Measurements from ENCODE around the gene TEKT2. TPM values are rescaled to one million over a fixed set of nuclear protein-coding genes. Genes with fewer than 3 reads are reported as not detected.

Gene TEKT2
- polyA plus RNA-seq, 1 experiment, result 0.10 TPM

- H3K4me3 ChIP-seq (ENCODE audit: low read depth, low read length), result no peak overlapping the region
- no peaks in the 10 kb centered on the region for H3K36me3 ChIP-seq (ENCODE audit: control insufficient read depth, insufficient read depth, low read length)
- POLR2A ChIA-PET, result no interaction called here
- TF ChIP-seq CTCF (IDR thresholded peaks at IDR 0.05; ENCODE audit: insufficient read depth, low read depth, low read length), result no peak
- DNase-seq (ENCODE audit: low read depth), result no peak
- CTCF ChIA-PET, result interaction anchor here (0.7 to 12.1 kb wide), 5 partner anchors 10 to 60 kb away, joined by 3 to 382 read pairs (median 4); no protein-coding TSS in a partner anchor
- peaks cover 3% of the 10 kb centered on the region; the same call in 1 of the 2 replicates for H3K27me3 ChIP-seq (ENCODE audit: control insufficient read depth, insufficient read depth, low read length)
These were observed 44.4 kb downstream of the TEKT2 start for GRCh38 chr1:36128126-36128904.

GRCh38 chr1:36128905-36129206, 45.0 kb downstream of the TEKT2 start:
- Histone ChIP-seq H3K27me3 (ENCODE audit: control insufficient read depth, insufficient read depth, low read length) (peaks cover 3% of the 10 kb centered on the region; the same call in 1 of the 2 replicates), H3K36me3 (ENCODE audit: control insufficient read depth, insufficient read depth, low read length) (no peaks in the 10 kb centered on the region), H3K4me3 (ENCODE audit: low read depth, low read length) (no peak overlapping the region)
- CTCF ChIA-PET, result interaction anchor here (0.8 to 12.1 kb wide), 4 partner anchors 10 to 59 kb away, joined by 3 to 382 read pairs (median 4); no protein-coding TSS in a partner anchor
- DNase-seq (ENCODE audit: low read depth), result no peak
- no peak for TF ChIP-seq CTCF (IDR thresholded peaks at IDR 0.05; ENCODE audit: insufficient read depth, low read depth, low read length)
- POLR2A ChIA-PET, result no interaction called here

- no peak for TF ChIP-seq CTCF (IDR thresholded peaks at IDR 0.05; ENCODE audit: insufficient read depth, low read depth, low read length)
- Histone ChIP-seq H3K36me3 (ENCODE audit: control insufficient read depth, insufficient read depth, low read length) (no peaks in the 10 kb centered on the region), H3K27me3 (ENCODE audit: control insufficient read depth, insufficient read depth, low read length) (no peaks in the 10 kb centered on the region), H3K4me3 (ENCODE audit: low read depth, low read length) (no peak overlapping the region)
- ChIA-PET CTCF (interaction anchor here (0.8 to 12.1 kb wide), 3 partner anchors 13 to 56 kb away, joined by 3 to 382 read pairs (median 3); no protein-coding TSS in a partner anchor), POLR2A (no interaction called here)
- DNase-seq (ENCODE audit: low read depth), result no peak
These were observed 48.1 kb downstream of the TEKT2 start for GRCh38 chr1:36132029-36132428.

DNA sequence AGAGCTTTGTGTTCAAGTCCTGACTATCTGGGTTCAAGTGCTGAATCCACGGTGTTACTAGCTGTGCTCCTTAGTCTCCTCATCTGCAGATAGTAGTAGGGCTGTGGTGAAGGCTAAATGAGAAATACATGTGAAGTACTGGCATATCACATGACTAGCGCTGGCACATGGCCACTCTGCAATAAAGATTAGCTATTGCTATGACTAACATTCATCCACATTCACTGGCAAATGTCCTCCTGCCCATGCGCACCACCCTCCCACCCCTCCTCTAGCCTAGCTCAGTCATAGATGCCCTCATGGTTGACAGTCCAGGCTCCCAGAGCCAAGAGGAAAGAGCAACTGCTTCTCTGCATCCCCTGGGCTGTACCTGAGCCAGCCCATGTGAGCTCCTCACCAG, 49.6 kb downstream of the TEKT2 start:
- POLR2A ChIA-PET, result interaction anchor here (0.5 to 1.0 kb wide), 4 partner anchors 13 to 190 kb away, joined by 3 to 7 read pairs (median 4); no protein-coding TSS in a partner anchor
- no peak overlapping the region for H3K4me3 ChIP-seq (ENCODE audit: low read depth, low read length)
- TF ChIP-seq CTCF (IDR thresholded peaks at IDR 0.05; ENCODE audit: insufficient read depth, low read depth, low read length), result no peak
- peak; percentile 88 for DNase-seq (ENCODE audit: low read depth)
- CTCF ChIA-PET, result interaction anchor here (0.8 to 12.1 kb wide), 8 partner anchors 12 to 79 kb away, joined by 4 to 382 read pairs (median 38); partner anchors contain the start of genes ADPRS and TRAPPC3
- H3K27me3 ChIP-seq (ENCODE audit: control insufficient read depth, insufficient read depth, low read length), result no peaks in the 10 kb centered on the region
- H3K36me3 ChIP-seq (ENCODE audit: control insufficient read depth, insufficient read depth, low read length), result peaks cover 5% of the 10 kb centered on the region

DNA sequence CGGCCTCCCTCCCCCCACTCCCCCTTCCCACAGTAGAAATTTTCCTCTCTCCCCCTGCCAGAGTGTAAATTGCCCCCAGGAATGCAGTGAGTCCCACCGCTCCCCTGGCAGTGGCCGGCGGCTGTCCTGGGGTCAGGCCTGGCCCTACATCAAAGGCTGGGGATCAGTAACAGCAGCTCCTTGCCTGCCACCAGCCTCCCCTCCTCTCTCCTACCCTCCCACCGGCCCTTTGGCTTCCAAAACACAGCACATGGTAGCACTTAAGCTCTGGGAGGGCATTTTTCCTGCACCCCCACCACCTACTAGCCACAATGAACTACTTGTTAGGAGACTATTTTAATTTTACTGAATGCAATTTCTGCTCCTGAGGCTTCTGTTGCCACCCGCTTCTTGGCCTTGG, 50.1 kb downstream of the TEKT2 start:
- TF ChIP-seq CTCF (IDR thresholded peaks at IDR 0.05; ENCODE audit: insufficient read depth, low read depth, low read length), result no peak
- peaks cover 5% of the 10 kb centered on the region for H3K36me3 ChIP-seq (ENCODE audit: control insufficient read depth, insufficient read depth, low read length)
- H3K4me3 ChIP-seq (ENCODE audit: low read depth, low read length), result no peak overlapping the region
- CTCF ChIA-PET, result interaction anchor here (0.6 to 12.1 kb wide), 13 partner anchors 12 to 235 kb away, joined by 3 to 382 read pairs (median 10); partner anchors contain the start of genes ADPRS, THRAP3 and TRAPPC3
- H3K27me3 ChIP-seq (ENCODE audit: control insufficient read depth, insufficient read depth, low read length), result no peaks in the 10 kb centered on the region
- POLR2A ChIA-PET, result interaction anchor here (0.5 to 1.0 kb wide), 2 partner anchors 13 to 190 kb away, joined by 4 to 5 read pairs; no protein-coding TSS in a partner anchor
- DNase-seq (ENCODE audit: low read depth), result no peak
